Thyroid gland (tissue), 4 donors: ENCODE data around the gene CAMK2G. TPM values are rescaled to one million over a fixed set of nuclear protein-coding genes. Genes with fewer than 3 reads are reported as not detected.

Experiments used
- DNase-seq, 2 donors: peaks; one replicate each; pipeline ENCODE4 v3.0.0-alpha.2; 2019
- H3K27ac ChIP-seq, 3 donors: fragments of 200-600 bp; sonication (generic); 1 replicate in 2 of 3; 2 replicates in 1 of 3; pipeline ENCODE4 v1.5.1; 2016 to 2019; ENCODE audit warnings: mild to moderate bottlenecking in 1 of 3, moderate library complexity in 1 of 3
- H3K27me3 ChIP-seq: fragments of 200-600 bp; sonication (generic); one replicate; pipeline ENCODE4 v1.5.1; 2019
- H3K36me3 ChIP-seq, 2 donors: fragments of 200-600 bp; sonication (generic); one replicate each; pipeline ENCODE4 v1.5.1; 2016 to 2019
- H3K4me1 ChIP-seq, 2 donors: fragments of 200-600 bp; sonication (generic); one replicate each; pipeline ENCODE4 v1.5.1; 2017 to 2019
- H3K4me3 ChIP-seq, 3 donors: fragments of 200-600 bp; sonication (generic); replicated peaks in 1 of 3; 1 replicate in 2 of 3; 2 replicates in 1 of 3; pipeline ENCODE4 v1.5.1; 2016; ENCODE audit warnings: mild to moderate bottlenecking in 1 of 3
- H3K9me3 ChIP-seq: fragments of 200-600 bp; sonication (generic); one replicate; pipeline ENCODE4 v1.5.1; 2017
- POLR2A ChIP-seq, 2 donors: fragments of 450-650 bp; IDR thresholded peaks; one replicate each; pipeline ENCODE4 v1.6.1; 2017; ENCODE audit warnings: antibody characterized with exemption in 2 of 2, mild to moderate bottlenecking in 2 of 2, moderate library complexity in 1 of 2
- WGBS, 2 donors: methylation state at CpG; one replicate each; pipeline ENCODE4 v1.1.5; 2017; 5-methylcytosine and 5-hydroxymethylcytosine counted together
- intact Hi-C: fragments of 100-400 bp; cut with DNase I; formaldehyde crosslinking; loops from one replicate; pipeline ENCODE4 v1.15.1; 2023
- total RNA-seq, 4 donors: library from RNA; depleted of rRNA; stranded (reverse); fragments of >200 nt; gene quantifications; one replicate each; pipeline ENCODE4 v1.2.3, GENCODE V29; 2016
- TF ChIP-seq, protein P1 (sequence below), 6 experiments: fragments of 200-600 bp in 3 of 6; fragments of 450-650 bp in 3 of 6; sonication (generic) in 3 of 6; IDR thresholded peaks; one replicate each; pipeline ENCODE4 v1.5.1; 2016 to 2019; ENCODE audit warnings: antibody characterized with exemption in 6 of 6, mild to moderate bottlenecking in 2 of 6, inconsistent platforms in 1 of 6, moderate library complexity in 1 of 6

Gene CAMK2G
- total RNA-seq, 4 donors from 2014 or later, result 21.2 to 27.4 (median 22.3) TPM

DNA sequence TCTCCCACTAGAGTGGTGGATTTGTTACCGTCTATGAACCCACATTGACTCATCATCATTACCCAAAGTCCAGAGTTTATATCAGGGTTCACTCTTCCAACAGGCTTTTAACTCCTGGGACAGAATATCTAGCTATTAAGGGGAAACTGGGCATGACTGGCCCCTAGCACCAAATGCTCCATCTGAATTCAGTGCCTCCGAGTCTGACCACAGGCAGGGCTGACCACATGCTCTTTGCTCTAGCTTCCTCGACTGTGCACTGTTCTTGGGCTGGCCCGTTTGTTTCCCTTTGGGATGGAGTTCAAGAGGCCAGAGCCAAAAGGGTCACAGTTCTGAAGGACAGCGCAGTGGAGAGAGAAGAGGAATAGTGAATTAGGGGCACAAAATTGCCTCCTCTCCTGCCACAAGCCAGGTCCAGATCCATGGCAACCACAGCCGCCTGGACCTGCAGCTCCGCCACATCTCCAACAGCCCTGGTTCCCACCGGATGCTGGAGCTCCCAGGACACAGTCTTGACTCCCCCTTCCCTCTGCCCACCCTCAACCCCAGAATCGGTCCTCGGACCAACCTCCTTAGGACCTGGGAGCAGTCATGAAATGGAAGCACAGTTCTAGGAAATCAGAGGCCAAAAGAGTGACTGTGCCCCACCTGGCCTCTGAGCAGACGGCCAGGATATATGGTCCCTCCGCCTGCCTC lies 16.2 kb downstream of the CAMK2G start:
- Histone ChIP-seq H3K36me3 (peaks cover 8 to 22% of the 10 kb centered on the region in 2 donors), H3K27ac (no peak overlapping the region), H3K4me1 (no peaks in the 10 kb centered on the region), H3K27me3 (no peaks in the 10 kb centered on the region), H3K4me3 (no peak overlapping the region), H3K9me3 (no peaks in the 10 kb centered on the region)
- no peak for DNase-seq
- intact Hi-C loops, result no loop called here
- TF ChIP-seq POLR2A (IDR thresholded peaks at IDR 0.05), result no peak
- TF ChIP-seq, protein P1, sequence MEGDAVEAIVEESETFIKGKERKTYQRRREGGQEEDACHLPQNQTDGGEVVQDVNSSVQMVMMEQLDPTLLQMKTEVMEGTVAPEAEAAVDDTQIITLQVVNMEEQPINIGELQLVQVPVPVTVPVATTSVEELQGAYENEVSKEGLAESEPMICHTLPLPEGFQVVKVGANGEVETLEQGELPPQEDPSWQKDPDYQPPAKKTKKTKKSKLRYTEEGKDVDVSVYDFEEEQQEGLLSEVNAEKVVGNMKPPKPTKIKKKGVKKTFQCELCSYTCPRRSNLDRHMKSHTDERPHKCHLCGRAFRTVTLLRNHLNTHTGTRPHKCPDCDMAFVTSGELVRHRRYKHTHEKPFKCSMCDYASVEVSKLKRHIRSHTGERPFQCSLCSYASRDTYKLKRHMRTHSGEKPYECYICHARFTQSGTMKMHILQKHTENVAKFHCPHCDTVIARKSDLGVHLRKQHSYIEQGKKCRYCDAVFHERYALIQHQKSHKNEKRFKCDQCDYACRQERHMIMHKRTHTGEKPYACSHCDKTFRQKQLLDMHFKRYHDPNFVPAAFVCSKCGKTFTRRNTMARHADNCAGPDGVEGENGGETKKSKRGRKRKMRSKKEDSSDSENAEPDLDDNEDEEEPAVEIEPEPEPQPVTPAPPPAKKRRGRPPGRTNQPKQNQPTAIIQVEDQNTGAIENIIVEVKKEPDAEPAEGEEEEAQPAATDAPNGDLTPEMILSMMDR (IDR thresholded peaks at IDR 0.05), result no peak
- WGBS, 2 donors, result 89 to 92% methylated on average over 12 of the region's 12 CpGs

DNA sequence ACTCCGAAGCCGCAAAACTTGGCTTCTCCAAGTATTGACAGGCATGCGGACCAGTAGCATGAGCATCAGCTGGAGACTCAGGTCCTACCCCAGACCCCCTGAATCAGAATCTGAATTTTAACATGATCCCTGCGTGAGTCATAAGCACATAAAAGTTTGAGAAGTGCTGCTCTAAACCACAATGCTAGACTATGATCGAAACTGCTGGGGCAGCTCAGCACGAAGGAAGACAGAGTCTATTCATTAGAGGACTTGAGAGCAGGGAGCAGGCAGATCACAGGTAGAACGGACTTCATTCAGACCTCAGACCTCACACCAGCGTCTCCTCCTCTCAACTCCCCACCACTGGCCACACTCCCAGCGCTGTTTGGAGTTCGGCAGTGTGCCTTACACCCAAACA lies 16.9 kb downstream of the CAMK2G start:
- DNase-seq, result no peak
- Histone ChIP-seq H3K4me3 (no peak overlapping the region), H3K9me3 (no peaks in the 10 kb centered on the region), H3K36me3 (peaks cover 8 to 22% of the 10 kb centered on the region in 2 donors), H3K27me3 (no peaks in the 10 kb centered on the region), H3K4me1 (no peaks in the 10 kb centered on the region), H3K27ac (no peak overlapping the region)
- no peak for TF ChIP-seq POLR2A (IDR thresholded peaks at IDR 0.05)
- TF ChIP-seq, protein P1 (IDR thresholded peaks at IDR 0.05), result no peak
- intact Hi-C loops, result no loop called here
- 90 to 92% methylated on average over 10 of the region's 10 CpGs for WGBS, 2 donors

DNA sequence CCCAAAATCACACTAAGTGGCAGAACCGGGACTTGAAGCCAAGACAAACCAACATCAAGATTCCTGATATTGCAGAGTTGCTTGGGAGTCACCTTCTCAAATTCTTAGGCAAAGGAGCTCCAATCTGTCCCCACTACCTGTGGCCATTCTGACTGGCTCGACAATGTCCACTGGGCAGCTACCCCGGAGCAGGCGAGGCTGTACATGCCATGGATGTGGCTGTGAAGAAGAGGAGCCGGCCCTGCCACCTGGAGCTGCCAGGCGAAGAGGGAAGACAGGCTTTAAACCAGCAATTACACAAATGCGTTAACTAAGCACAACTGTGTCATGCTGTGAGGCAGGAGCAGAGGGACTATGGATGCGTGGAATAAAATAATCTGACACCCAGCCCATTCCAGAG lies 18.1 kb downstream of the CAMK2G start:
- 91 to 92% methylated on average over 8 of the region's 8 CpGs for WGBS, 2 donors
- H3K27me3 ChIP-seq, result no peaks in the 10 kb centered on the region

GRCh38 chr10:73855413-73855812 lies 18.9 kb downstream of the CAMK2G start:
- H3K36me3 ChIP-seq, result peaks cover 8 to 19% of the 10 kb centered on the region in 2 donors
- WGBS, 2 donors, result 90 to 94% methylated on average over 4 of the region's 4 CpGs
- intact Hi-C loops, result no loop called here
- no peaks in the 10 kb centered on the region for H3K27me3 ChIP-seq
- H3K9me3 ChIP-seq, result no peaks in the 10 kb centered on the region
- DNase-seq, result no peak
- no peak overlapping the region for H3K4me3 ChIP-seq
- H3K4me1 ChIP-seq, result peaks cover 4 to 8% of the 10 kb centered on the region in 2 donors
- TF ChIP-seq POLR2A (IDR thresholded peaks at IDR 0.05), result no peak
- TF ChIP-seq, protein P1 (IDR thresholded peaks at IDR 0.05), result no peak
- no peak overlapping the region for H3K27ac ChIP-seq

More for the DNA sequence above, 18.1 kb downstream of the CAMK2G start:
- no peaks in the 10 kb centered on the region for H3K9me3 ChIP-seq
- H3K4me1 ChIP-seq, result peaks cover 0 to 2% of the 10 kb centered on the region in 2 donors
- intact Hi-C loops, result no loop called here
- no peak for TF ChIP-seq POLR2A (IDR thresholded peaks at IDR 0.05)
- TF ChIP-seq, protein P1 (IDR thresholded peaks at IDR 0.05), result no peak
- H3K27ac ChIP-seq, result no peak overlapping the region
- DNase-seq, result no peak
- H3K36me3 ChIP-seq, result peaks cover 8 to 22% of the 10 kb centered on the region in 2 donors
- no peak overlapping the region for H3K4me3 ChIP-seq

- no peak for DNase-seq
- H3K9me3 ChIP-seq, result no peaks in the 10 kb centered on the region
- 70 to 79% methylated on average over 5 of the region's 5 CpGs for WGBS, 2 donors
- TF ChIP-seq, protein P1 (IDR thresholded peaks at IDR 0.05), result no peak
- no peak for TF ChIP-seq POLR2A (IDR thresholded peaks at IDR 0.05)
- H3K4me1 ChIP-seq, result peaks cover 4 to 8% of the 10 kb centered on the region in 2 donors
- H3K27me3 ChIP-seq, result no peaks in the 10 kb centered on the region
- H3K36me3 ChIP-seq, result peaks cover 0 to 8% of the 10 kb centered on the region in 2 donors
- H3K4me3 ChIP-seq, result no peak overlapping the region
- intact Hi-C loops, result no loop called here
- H3K27ac ChIP-seq, result no peak overlapping the region
These were observed 20.0 kb downstream of the CAMK2G start for GRCh38 chr10:73854310-73854709.
